Astrocyte (in vitro differentiated cells and primary cell): ENCODE data around the gene ZSCAN12. TPM values are rescaled to one million over a fixed set of nuclear protein-coding genes. Genes with fewer than 3 reads are reported as not detected.

ENCODE experiments used
- DNase-seq: peaks from one replicate; pipeline ENCODE4 v3.0.0-alpha.2; 2010; ENCODE audit warnings: low read depth
- FAIRE-seq: peaks from 2 replicates; lab custom pipeline; 2011; peaks lifted over from hg19 to GRCh38; lab: Jason Lieb, UNC
- H2AFZ ChIP-seq: 2 replicates; pipeline ENCODE4 v1.6.0; 2012; ENCODE audit warnings: low read depth, low read length, inconsistent platforms
- H3K27ac ChIP-seq: 2 replicates; pipeline ENCODE4 v1.5.1; 2011; ENCODE audit warnings: low read depth, low read length, inconsistent platforms
- H3K27me3 ChIP-seq: 2 replicates; pipeline ENCODE4 v1.6.0; 2011; ENCODE audit warnings: low read length, inconsistent platforms; ENCODE audit not compliant: insufficient read depth
- H3K36me3 ChIP-seq: 2 replicates; pipeline ENCODE4 v1.5.1; 2011; ENCODE audit warnings: low read length, inconsistent platforms; ENCODE audit not compliant: insufficient read depth
- H3K4me1 ChIP-seq: 2 replicates; pipeline ENCODE4 v1.5.1; 2011; ENCODE audit warnings: low read length, inconsistent platforms; ENCODE audit not compliant: insufficient read depth
- H3K4me2 ChIP-seq: 2 replicates; pipeline ENCODE4 v1.6.0; 2012; ENCODE audit warnings: low read length, inconsistent platforms
- H3K4me3 ChIP-seq: 2 replicates; pipeline ENCODE4 v1.5.1; 2011; ENCODE audit warnings: low read depth, mild to moderate bottlenecking, low read length, inconsistent platforms; ENCODE audit not compliant: insufficient read depth
- H3K79me2 ChIP-seq: 2 replicates; pipeline ENCODE4 v1.6.0; 2012; ENCODE audit warnings: mild to moderate bottlenecking, low read length, inconsistent platforms; ENCODE audit not compliant: insufficient read depth
- H3K9ac ChIP-seq: 2 replicates; pipeline ENCODE4 v1.6.0; 2012; ENCODE audit warnings: mild to moderate bottlenecking, low read length, inconsistent platforms
- H3K9me3 ChIP-seq: 2 replicates; pipeline ENCODE4 v1.5.1; 2012; ENCODE audit warnings: low read depth, mild to moderate bottlenecking, low read length, inconsistent platforms; ENCODE audit not compliant: insufficient read depth
- H4K20me1 ChIP-seq: 2 replicates; pipeline ENCODE4 v1.6.0; 2012; ENCODE audit warnings: low read length, inconsistent platforms; ENCODE audit not compliant: insufficient read depth
- H3K27ac Mint-ChIP-seq: one replicate; pipeline ENCODE4 v1.8.0; 2021; ENCODE audit warnings: mild to moderate bottlenecking, mixed read lengths; ENCODE audit not compliant: unreplicated experiment
- H3K27me3 Mint-ChIP-seq: one replicate; pipeline ENCODE4 v1.8.0; 2021; ENCODE audit warnings: low read depth, mixed read lengths; ENCODE audit not compliant: unreplicated experiment
- H3K36me3 Mint-ChIP-seq: one replicate; pipeline ENCODE4 v1.8.0; 2021; ENCODE audit warnings: low read depth, mixed read lengths; ENCODE audit not compliant: unreplicated experiment
- H3K4me1 Mint-ChIP-seq: one replicate; pipeline ENCODE4 v1.8.0; 2021; ENCODE audit warnings: low read depth, mixed read lengths; ENCODE audit not compliant: unreplicated experiment
- H3K4me3 Mint-ChIP-seq: one replicate; pipeline ENCODE4 v1.8.0; 2021; ENCODE audit warnings: mild to moderate bottlenecking, moderate library complexity, mixed read lengths; ENCODE audit not compliant: unreplicated experiment
- H3K9me3 Mint-ChIP-seq: one replicate; pipeline ENCODE4 v1.8.0; 2021; ENCODE audit warnings: mild to moderate bottlenecking, mixed read lengths; ENCODE audit not compliant: unreplicated experiment
- CTCF ChIP-seq: IDR thresholded peaks from 2 replicates; pipeline ENCODE4 v1.5.1; 2011; ENCODE audit warnings: low read depth, mild to moderate bottlenecking, inconsistent platforms, low read length, moderate library complexity; ENCODE audit not compliant: insufficient read depth
- EZH2 ChIP-seq: IDR thresholded peaks from 2 replicates; pipeline ENCODE4 v1.6.1; 2012; ENCODE audit warnings: mild to moderate bottlenecking, low read length, inconsistent platforms; ENCODE audit not compliant: insufficient read depth
- total RNA-seq: library from RNA; stranded (reverse); gene quantifications from 2 replicates; pipeline ENCODE4 v1.2.1, GENCODE V29; 2021

Gene ZSCAN12
- total RNA-seq, 1 donor from 2014 or later = 6.3 TPM

GRCh38 chr6:28356666-28357020 lies 42.9 kb downstream of the ZSCAN12 start:
- DNase-seq (no peak), FAIRE-seq (no peak)
- Mint-ChIP-seq H3K9me3 (no peaks in the 10 kb centered on the region), H3K27ac (peak overlapping the region; percentile 53), H3K27me3 (no peaks in the 10 kb centered on the region), H3K36me3 (peaks cover 7% of the 10 kb centered on the region), H3K4me1 (peaks cover 9% of the 10 kb centered on the region), H3K4me3 (no peak overlapping the region)
- no peaks in the 10 kb centered on the region for H3K27me3 ChIP-seq
- peak overlapping the region; percentile 97 for H3K4me2 ChIP-seq
- peak overlapping the region; percentile 90 for H3K9ac ChIP-seq
- H3K36me3 ChIP-seq = no peaks in the 10 kb centered on the region
- no peaks in the 10 kb centered on the region for H4K20me1 ChIP-seq
- peak overlapping the region; percentile 76 for H2AFZ ChIP-seq
- H3K27ac ChIP-seq = peak overlapping the region; percentile 57
- H3K4me1 ChIP-seq = peaks cover 16% of the 10 kb centered on the region
- peak overlapping the region; percentile 86 for H3K4me3 ChIP-seq
- H3K9me3 ChIP-seq = no peaks in the 10 kb centered on the region
- no peak for TF ChIP-seq EZH2
- TF ChIP-seq CTCF = no peak
- H3K79me2 ChIP-seq = peaks cover 30% of the 10 kb centered on the region

- DNase-seq (peak; percentile 80), FAIRE-seq (peak; percentile 41)
- Mint-ChIP-seq H3K4me3 (peak overlapping the region; percentile 78), H3K4me1 (peaks cover 11% of the 10 kb centered on the region), H3K36me3 (peaks cover 3% of the 10 kb centered on the region), H3K27me3 (no peaks in the 10 kb centered on the region), H3K27ac (peak overlapping the region; percentile 84), H3K9me3 (no peaks in the 10 kb centered on the region)
- Histone ChIP-seq H3K79me2 (peaks cover 36% of the 10 kb centered on the region), H3K9me3 (no peaks in the 10 kb centered on the region), H3K27ac (peak overlapping the region; percentile 57), H3K36me3 (no peaks in the 10 kb centered on the region), H3K4me1 (peaks cover 16% of the 10 kb centered on the region), H3K4me2 (peak overlapping the region; percentile 97), H3K4me3 (peak overlapping the region; percentile 86), H3K9ac (peak overlapping the region; percentile 90), H3K27me3 (no peaks in the 10 kb centered on the region), H4K20me1 (no peaks in the 10 kb centered on the region), H2AFZ (peak overlapping the region; percentile 76)
- TF ChIP-seq CTCF = peak; percentile 84
- TF ChIP-seq EZH2 = no peak
Measured at GRCh38 chr6:28355743-28356665, 43.5 kb downstream of the ZSCAN12 start.
